SU-DHL-6 (cell line): ENCODE results near the gene QKI.
A peak's percentile ranks its signal among the peaks of the same experiment; 100 is the strongest.

ENCODE experiments used
- H2AFZ ChIP-seq: fragments of 200-600 bp; sonication (generic); 2 replicates; pipeline ENCODE4 v1.6.1; 2014; ENCODE audit warnings: low read depth, mild to moderate bottlenecking, moderate library complexity, mixed read lengths, antibody characterized with exemption, low read length; ENCODE audit not compliant: severe bottlenecking
- H3F3A ChIP-seq: fragments of 200-600 bp; shearing (Covaris generic); 2 replicates; pipeline ENCODE4 v1.6.0; 2016; ENCODE audit warnings: antibody characterized with exemption, mild to moderate bottlenecking; ENCODE audit not compliant: insufficient read depth
- H3K27ac ChIP-seq: fragments of 200-600 bp; sonication (generic); 2 replicates; pipeline ENCODE4 v1.5.1; 2016; ENCODE audit warnings: low read depth, mild to moderate bottlenecking, low read length, moderate library complexity, mixed read lengths
- H3K27me3 ChIP-seq: fragments of 200-600 bp; sonication (generic), shearing (Covaris generic); 2 replicates; pipeline ENCODE4 v1.6.0; 2014; ENCODE audit warnings: mild to moderate bottlenecking, low read length
- H3K36me3 ChIP-seq: fragments of 200-600 bp; sonication (generic); 2 replicates; pipeline ENCODE4 v1.6.1; 2014; ENCODE audit warnings: mild to moderate bottlenecking, low read length, mixed read lengths
- H3K4me2 ChIP-seq: fragments of 300-600, 200-600 bp; shearing (Covaris generic), sonication (generic); 2 replicates; pipeline ENCODE4 v1.6.0; 2014; ENCODE audit warnings: low read length, low read depth, mild to moderate bottlenecking; ENCODE audit not compliant: poor library complexity, severe bottlenecking
- H3K4me3 ChIP-seq: fragments of 200-600 bp; sonication (generic); 2 replicates; pipeline ENCODE4 v1.5.1; 2014; ENCODE audit warnings: antibody characterized with exemption, low read length, mild to moderate bottlenecking, mixed read lengths; ENCODE audit not compliant: insufficient read depth, poor library complexity, severe bottlenecking
- H3K79me2 ChIP-seq: fragments of 200-600 bp; sonication (generic); 2 replicates; pipeline ENCODE4 v1.6.1; 2014; ENCODE audit warnings: mild to moderate bottlenecking, low read length, moderate library complexity; ENCODE audit not compliant: insufficient read depth
- H3K9ac ChIP-seq: fragments of 200-600 bp; sonication (generic); 2 replicates; pipeline ENCODE4 v1.7.0; 2014; ENCODE audit warnings: mild to moderate bottlenecking, low read length
- H3K9me2 ChIP-seq: fragments of 200-600 bp; sonication (generic); replicated peaks from 2 replicates; pipeline ENCODE4 v1.6.1; 2014; ENCODE audit warnings: low read length; ENCODE audit not compliant: insufficient read depth
- H3K9me3 ChIP-seq: fragments of 200-600 bp; sonication (generic); 2 replicates; pipeline ENCODE4 v1.6.1; 2014; ENCODE audit warnings: low read length, mixed read lengths; ENCODE audit not compliant: insufficient read depth
- H4K20me1 ChIP-seq: fragments of 200-600 bp; sonication (generic); 2 replicates; pipeline ENCODE4 v1.6.1; 2014; ENCODE audit warnings: low read depth, mild to moderate bottlenecking, antibody characterized with exemption, low read length, moderate library complexity, mixed read lengths
- EZH2phosphoT487 ChIP-seq: fragments of 200-600 bp; sonication (generic), shearing (Covaris generic); conservative IDR thresholded peaks from 2 replicates; pipeline ENCODE4 v1.6.1; 2018; ENCODE audit warnings: mild to moderate bottlenecking, antibody characterized with exemption, low read length, moderate library complexity, mixed read lengths
- TF ChIP-seq, protein P1 (sequence below): fragments of 200-600 bp; sonication (generic); IDR thresholded peaks from one replicate; pipeline ENCODE4 v1.5.1; 2017; ENCODE audit warnings: antibody characterized with exemption, mild to moderate bottlenecking, low read length, moderate library complexity; ENCODE audit not compliant: insufficient read depth, poor library complexity, severe bottlenecking

The QKI gene

DNA sequence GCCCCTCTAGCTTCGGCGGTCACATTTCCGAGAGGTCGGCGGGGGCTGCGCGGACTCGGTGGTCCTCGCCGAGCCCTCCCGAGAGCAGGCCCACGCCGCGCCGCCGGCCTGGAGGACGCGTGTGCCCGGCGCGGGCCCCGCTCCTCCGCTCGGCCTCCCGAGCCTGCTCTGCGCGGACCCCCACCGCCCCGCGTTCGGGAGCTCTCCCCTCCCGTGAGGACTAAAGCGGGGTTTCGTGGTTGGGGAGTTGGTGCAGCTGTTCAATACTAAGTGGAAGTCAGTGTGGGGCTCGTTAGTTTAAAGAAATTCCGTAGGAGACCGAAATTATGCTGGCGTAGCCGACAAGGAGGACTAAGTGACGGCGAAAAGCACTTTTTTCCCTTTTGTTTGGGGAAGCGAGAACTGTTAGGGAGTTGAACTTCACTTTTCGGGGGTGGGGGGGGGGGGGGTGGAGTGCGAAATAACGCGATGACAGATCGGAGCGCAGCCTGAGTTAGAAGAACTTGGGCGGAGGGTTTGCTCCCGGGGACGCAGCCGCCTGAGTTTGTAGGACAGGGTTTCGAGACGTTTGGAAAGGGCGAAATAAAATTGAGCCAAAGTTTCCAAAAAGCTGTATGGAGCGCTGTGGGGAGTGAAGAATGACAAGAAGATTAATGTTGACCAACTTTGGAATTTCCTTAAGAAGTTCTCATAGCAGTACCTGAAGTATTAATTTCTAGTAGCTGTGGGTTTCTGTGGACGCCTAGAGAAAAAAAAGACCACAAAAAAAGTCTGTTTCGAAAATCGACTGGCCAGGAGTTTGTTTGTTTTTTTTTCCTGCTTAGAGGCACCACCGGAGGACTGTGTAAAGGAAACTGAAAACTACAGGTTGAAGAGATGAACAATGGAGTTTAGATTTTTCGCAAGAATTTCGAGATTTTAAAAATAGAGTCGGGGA is 1.4 kb downstream of the QKI start:
- Histone ChIP-seq H3K9ac (peak overlapping the region; percentile 84), H2AFZ (peak overlapping the region; percentile 44), H4K20me1 (peaks cover 37% of the 10 kb centered on the region), H3K27ac (peak overlapping the region; percentile 78), H3K27me3 (no peaks in the 10 kb centered on the region), H3K79me2 (peaks cover 53% of the 10 kb centered on the region), H3F3A (peaks cover 18% of the 10 kb centered on the region), H3K36me3 (no peaks in the 10 kb centered on the region), H3K4me2 (peak overlapping the region; percentile 97), H3K4me3 (peak overlapping the region; percentile 72), H3K9me2 (no peaks in the 10 kb centered on the region), H3K9me3 (no peaks in the 10 kb centered on the region)
- TF ChIP-seq, protein P1, sequence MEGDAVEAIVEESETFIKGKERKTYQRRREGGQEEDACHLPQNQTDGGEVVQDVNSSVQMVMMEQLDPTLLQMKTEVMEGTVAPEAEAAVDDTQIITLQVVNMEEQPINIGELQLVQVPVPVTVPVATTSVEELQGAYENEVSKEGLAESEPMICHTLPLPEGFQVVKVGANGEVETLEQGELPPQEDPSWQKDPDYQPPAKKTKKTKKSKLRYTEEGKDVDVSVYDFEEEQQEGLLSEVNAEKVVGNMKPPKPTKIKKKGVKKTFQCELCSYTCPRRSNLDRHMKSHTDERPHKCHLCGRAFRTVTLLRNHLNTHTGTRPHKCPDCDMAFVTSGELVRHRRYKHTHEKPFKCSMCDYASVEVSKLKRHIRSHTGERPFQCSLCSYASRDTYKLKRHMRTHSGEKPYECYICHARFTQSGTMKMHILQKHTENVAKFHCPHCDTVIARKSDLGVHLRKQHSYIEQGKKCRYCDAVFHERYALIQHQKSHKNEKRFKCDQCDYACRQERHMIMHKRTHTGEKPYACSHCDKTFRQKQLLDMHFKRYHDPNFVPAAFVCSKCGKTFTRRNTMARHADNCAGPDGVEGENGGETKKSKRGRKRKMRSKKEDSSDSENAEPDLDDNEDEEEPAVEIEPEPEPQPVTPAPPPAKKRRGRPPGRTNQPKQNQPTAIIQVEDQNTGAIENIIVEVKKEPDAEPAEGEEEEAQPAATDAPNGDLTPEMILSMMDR = no peak
- TF ChIP-seq EZH2phosphoT487 = no peak

DNA sequence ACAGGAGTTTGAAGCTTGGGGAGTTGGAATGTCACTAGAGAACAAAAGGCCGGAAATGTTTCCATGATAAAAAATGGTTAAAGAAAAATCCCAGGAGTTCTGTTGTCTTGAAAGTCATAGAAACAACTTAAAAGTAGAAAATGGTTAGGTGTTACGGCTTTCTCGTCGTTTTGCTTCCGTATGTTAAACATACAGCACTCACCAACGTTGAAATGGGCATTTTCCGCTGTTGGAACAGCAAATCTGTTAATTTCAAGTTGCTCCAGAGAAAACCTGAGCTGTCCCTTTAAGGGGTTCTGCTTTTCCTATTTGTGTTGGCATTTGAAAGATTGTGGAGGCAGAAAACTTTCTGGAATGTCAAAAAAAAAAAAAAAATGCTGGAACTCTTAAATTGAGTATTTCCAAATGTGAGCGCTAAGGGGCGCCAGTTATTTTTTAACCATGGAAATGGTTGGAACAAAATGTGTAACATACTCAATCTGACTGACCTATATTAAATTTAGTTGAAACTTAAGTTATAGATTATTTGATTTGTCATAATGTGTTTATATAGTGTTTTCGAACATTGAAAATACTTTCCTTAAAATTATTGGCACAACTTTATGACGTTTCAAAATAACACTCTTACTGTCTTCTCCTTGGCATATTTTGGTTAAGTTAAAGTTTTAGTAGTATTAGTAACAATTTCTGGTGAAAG is 2.2 kb downstream of the QKI start:
- peak overlapping the region; percentile 44 for H2AFZ ChIP-seq
- H3K27ac ChIP-seq = peak overlapping the region; percentile 78
- H3K27me3 ChIP-seq = no peaks in the 10 kb centered on the region
- peak overlapping the region; percentile 97 for H3K4me2 ChIP-seq
- peaks cover 61% of the 10 kb centered on the region for H3K79me2 ChIP-seq
- TF ChIP-seq EZH2phosphoT487 = no peak
- TF ChIP-seq, protein P1 = peak; percentile 50
- no peaks in the 10 kb centered on the region for H3K9me3 ChIP-seq
- H3K9me2 ChIP-seq = no peaks in the 10 kb centered on the region
- peak overlapping the region; percentile 72 for H3K4me3 ChIP-seq
- H3K36me3 ChIP-seq = no peaks in the 10 kb centered on the region
- H3K9ac ChIP-seq = peak overlapping the region; percentile 84
- peaks cover 18% of the 10 kb centered on the region for H3F3A ChIP-seq
- H4K20me1 ChIP-seq = peaks cover 43% of the 10 kb centered on the region

GRCh38 chr6:163417595-163417994 is 3.1 kb downstream of the QKI start:
- peaks cover 49% of the 10 kb centered on the region for H4K20me1 ChIP-seq
- H3K9me3 ChIP-seq = no peaks in the 10 kb centered on the region
- no peak overlapping the region for H3K9ac ChIP-seq
- H2AFZ ChIP-seq = no peak overlapping the region
- no peak overlapping the region for H3K4me3 ChIP-seq
- no peaks in the 10 kb centered on the region for H3K36me3 ChIP-seq
- no peaks in the 10 kb centered on the region for H3K9me2 ChIP-seq
- no peak overlapping the region for H3K27ac ChIP-seq
- no peaks in the 10 kb centered on the region for H3K27me3 ChIP-seq
- peaks cover 16% of the 10 kb centered on the region for H3F3A ChIP-seq
- TF ChIP-seq, protein P1 = no peak
- TF ChIP-seq EZH2phosphoT487 = no peak
- peaks cover 70% of the 10 kb centered on the region for H3K79me2 ChIP-seq
- peak overlapping the region; percentile 97 for H3K4me2 ChIP-seq
